ENCODE data around the gene HAUS8. TPM values are rescaled to one million over a fixed set of nuclear protein-coding genes. Genes with fewer than 3 reads are reported as not detected.

Gene HAUS8
- total RNA-seq, 4 donors from 2014 or later, result 3.3 to 7.0 (median 5.7) TPM

DNA sequence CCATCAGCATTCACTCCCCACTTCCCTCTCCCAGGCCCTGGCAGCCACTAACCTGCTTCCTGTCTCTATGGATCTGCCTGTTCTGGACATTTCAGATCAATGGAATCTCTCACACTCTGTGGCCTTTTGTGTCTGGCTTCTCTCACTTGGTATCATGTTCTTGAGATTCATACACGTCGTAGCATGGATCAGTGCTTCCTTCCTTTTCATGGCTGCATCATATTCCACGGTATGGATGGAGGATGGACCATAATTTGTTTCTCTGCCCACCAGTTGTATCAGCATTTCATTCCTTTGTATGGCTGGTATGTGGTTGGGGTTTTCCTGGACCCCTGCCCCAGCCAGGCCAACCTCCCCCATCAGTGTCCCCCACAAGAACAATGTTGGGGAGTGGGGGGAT lies 36.5 kb upstream of the HAUS8 start:
- WGBS, 2 donors, result 94% methylated on average over 3 of the region's 3 CpGs
- intact Hi-C loops (cut with DNase I; ENCODE audit: low total_unique reads), result no loop called here
- TF ChIP-seq, protein P1, sequence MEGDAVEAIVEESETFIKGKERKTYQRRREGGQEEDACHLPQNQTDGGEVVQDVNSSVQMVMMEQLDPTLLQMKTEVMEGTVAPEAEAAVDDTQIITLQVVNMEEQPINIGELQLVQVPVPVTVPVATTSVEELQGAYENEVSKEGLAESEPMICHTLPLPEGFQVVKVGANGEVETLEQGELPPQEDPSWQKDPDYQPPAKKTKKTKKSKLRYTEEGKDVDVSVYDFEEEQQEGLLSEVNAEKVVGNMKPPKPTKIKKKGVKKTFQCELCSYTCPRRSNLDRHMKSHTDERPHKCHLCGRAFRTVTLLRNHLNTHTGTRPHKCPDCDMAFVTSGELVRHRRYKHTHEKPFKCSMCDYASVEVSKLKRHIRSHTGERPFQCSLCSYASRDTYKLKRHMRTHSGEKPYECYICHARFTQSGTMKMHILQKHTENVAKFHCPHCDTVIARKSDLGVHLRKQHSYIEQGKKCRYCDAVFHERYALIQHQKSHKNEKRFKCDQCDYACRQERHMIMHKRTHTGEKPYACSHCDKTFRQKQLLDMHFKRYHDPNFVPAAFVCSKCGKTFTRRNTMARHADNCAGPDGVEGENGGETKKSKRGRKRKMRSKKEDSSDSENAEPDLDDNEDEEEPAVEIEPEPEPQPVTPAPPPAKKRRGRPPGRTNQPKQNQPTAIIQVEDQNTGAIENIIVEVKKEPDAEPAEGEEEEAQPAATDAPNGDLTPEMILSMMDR (IDR thresholded peaks at IDR 0.05), result no peak
- no peak for TF ChIP-seq POLR2A (IDR thresholded peaks at IDR 0.05)

DNA sequence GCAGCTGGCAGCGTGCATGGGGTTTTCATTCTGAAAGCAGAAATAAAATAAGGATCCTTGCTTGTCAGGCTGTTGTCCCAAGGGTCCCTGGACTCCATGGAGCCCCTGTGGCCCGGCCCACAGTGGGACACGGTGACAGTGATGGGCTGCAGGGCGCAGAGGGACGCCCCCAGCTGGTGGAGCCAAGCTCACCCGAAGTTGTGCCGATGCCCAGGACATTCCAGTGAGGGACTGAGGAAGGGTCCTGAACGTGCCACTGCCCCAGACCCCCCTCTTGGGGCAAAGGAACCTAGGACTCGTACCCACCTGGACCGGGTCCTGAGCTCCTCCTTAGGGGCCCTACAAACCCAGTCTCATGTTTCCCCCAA lies 35.3 kb upstream of the HAUS8 start:
- TF ChIP-seq POLR2A (IDR thresholded peaks at IDR 0.05), result no peak
- TF ChIP-seq, protein P1 (IDR thresholded peaks at IDR 0.05), result no peak
- intact Hi-C loops (cut with DNase I; ENCODE audit: low total_unique reads), result no loop called here
- no peak overlapping the region for H3K4me3 ChIP-seq (ENCODE audit: low read depth, poor library complexity, severe bottlenecking)
- no peak for DNase-seq (ENCODE audit: low spot score in 2 of 2)
- WGBS, 2 donors, result 80 to 84% methylated on average over 4 to 9 of the region's 10 CpGs

More for the DNA sequence above, 36.5 kb upstream of the HAUS8 start:
- H3K4me3 ChIP-seq (ENCODE audit: low read depth, poor library complexity, severe bottlenecking), result no peak overlapping the region
- no peak for DNase-seq (ENCODE audit: low spot score in 2 of 2)

DNA sequence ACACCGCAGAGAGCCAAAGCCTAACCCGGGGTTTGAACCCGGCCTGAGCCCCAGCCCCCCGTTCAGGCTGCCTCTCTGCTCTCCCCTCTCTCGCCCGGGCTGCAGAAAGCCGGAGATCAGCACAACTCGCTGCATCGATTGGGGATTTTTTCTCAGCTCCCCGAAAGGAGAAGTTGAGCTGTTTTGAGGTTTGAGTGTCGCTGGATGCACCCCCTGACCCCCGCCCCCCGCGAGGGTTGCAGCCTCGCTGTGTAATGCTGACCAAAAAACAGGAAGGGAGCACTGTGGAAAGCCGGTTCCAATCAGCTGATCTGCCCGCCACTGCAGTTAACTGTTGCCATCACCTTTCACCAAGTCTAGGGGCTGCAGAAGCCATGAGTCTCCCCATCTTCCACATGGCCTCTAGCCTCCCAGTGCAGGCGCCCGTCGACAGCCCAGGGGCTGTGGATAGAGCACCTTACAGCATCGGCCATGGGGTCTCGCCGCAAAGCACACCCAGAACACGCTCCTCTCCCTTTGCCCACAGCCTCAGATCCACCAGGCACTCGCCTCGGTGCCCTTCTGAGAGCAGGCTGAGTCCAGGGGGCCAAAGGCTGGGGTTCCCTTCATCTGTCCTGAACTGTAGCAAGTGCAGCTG lies 34.8 kb upstream of the HAUS8 start:
- DNase-seq (ENCODE audit: low spot score in 2 of 2), result peak; percentile 61 to 94
- H3K4me3 ChIP-seq (ENCODE audit: low read depth, poor library complexity, severe bottlenecking), result no peak overlapping the region
- no peak for TF ChIP-seq POLR2A (IDR thresholded peaks at IDR 0.05)
- TF ChIP-seq, protein P1 (IDR thresholded peaks at IDR 0.05), result no peak
- 86 to 88% methylated on average over 22 to 26 of the region's 26 CpGs for WGBS, 2 donors
- intact Hi-C loops (cut with DNase I; ENCODE audit: low total_unique reads), result no loop called here

DNA sequence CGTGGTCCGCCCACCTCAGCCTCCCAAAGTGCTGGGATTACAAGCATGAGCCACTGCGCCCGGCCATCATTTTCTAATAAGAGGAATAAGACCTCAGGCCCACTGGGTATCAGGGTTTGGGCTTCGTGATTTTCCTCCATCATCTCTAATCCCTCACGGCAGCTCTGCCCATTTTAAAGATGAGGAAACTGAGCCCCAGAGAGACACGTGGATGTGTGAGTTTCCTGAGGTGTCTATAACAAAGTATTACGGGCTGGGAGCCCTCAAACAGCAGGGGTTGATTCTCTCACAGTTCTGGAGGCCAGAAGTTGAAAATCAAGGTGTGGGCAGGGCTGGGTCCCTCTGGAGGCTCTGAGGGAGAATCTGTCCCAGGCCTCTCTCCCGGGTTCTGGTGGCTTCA lies 34.0 kb upstream of the HAUS8 start:
- WGBS, 2 donors, result 95 to 98% methylated on average over 9 of the region's 9 CpGs
- intact Hi-C loops (cut with DNase I; ENCODE audit: low total_unique reads), result no loop called here
- TF ChIP-seq, protein P1 (IDR thresholded peaks at IDR 0.05), result no peak
- no peak for TF ChIP-seq POLR2A (IDR thresholded peaks at IDR 0.05)
- no peak for DNase-seq (ENCODE audit: low spot score in 2 of 2)
- no peak overlapping the region for H3K4me3 ChIP-seq (ENCODE audit: low read depth, poor library complexity, severe bottlenecking)

DNA sequence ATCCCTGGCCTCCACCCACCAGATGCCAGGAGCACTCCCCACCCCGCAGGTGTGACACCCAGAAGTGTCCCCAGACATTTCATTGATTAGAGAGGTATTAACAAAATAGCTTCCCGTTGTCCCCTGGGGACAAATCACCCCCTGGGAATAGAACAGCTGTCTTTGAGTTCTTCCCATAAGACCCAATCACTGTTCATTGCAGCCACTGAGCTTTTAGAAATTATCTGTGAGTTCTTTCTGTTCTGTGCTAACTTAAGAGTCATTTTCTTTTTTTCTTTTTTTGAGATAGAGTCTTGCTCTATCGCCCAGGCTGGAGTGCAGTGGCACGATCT lies 33.2 kb upstream of the HAUS8 start:
- WGBS, 2 donors, result 65 to 66% methylated on average over 3 to 4 of the region's 4 CpGs
- TF ChIP-seq POLR2A (IDR thresholded peaks at IDR 0.05), result no peak
- TF ChIP-seq, protein P1 (IDR thresholded peaks at IDR 0.05), result no peak
- no peak for DNase-seq (ENCODE audit: low spot score in 2 of 2)
- intact Hi-C loops (cut with DNase I; ENCODE audit: low total_unique reads), result no loop called here
- no peak overlapping the region for H3K4me3 ChIP-seq (ENCODE audit: low read depth, poor library complexity, severe bottlenecking)
